ENCODE measurements around the gene ORM2. TPM values are rescaled to one million over a fixed set of nuclear protein-coding genes. Genes with fewer than 3 reads are reported as not detected.

The ORM2 gene
- total and polyA plus RNA-seq, 8 donors: 1.2 to 17.1 (median 3.4) TPM; not detected in 4

DNA sequence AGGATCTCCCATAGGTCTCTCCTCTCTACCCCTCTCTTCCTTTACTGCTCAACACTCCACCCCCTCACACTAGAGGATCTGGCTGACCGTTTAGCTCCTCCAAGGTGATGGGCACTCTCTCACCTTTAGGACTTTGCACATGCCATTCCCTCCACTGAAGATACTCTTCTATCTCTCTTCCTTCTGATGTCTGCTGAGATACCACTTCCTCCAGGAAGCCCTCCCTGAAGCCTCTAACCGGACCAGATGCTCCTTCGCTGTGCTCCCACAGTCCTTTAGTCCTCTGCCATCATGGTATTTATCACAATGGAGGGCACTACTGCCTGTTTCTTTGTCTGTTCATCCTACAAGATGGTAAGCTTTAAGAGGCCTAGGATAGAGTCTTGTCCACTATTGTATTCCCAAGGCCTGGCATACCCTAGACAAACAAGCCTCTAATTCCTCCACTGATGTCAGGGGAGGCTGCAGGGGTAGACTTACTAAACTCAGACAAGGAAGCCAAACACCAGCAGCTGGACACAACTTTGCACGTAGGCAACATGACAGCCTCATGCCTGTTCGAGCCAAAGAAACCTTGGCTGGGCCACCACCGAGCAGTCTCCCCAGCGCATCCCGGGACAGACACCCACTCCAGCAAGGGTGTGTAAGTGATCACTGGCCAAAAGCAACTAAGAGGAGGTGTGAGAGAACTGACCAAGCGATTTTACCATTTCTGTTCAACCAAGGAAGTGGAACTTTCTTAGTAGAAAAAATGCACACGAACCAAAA, 20.2 kb downstream of the ORM2 start:
- WGBS, 5 donors: 82 to 91% (median 87%) methylated on average over 10 of the region's 10 CpGs
- TF ChIP-seq, protein P1, sequence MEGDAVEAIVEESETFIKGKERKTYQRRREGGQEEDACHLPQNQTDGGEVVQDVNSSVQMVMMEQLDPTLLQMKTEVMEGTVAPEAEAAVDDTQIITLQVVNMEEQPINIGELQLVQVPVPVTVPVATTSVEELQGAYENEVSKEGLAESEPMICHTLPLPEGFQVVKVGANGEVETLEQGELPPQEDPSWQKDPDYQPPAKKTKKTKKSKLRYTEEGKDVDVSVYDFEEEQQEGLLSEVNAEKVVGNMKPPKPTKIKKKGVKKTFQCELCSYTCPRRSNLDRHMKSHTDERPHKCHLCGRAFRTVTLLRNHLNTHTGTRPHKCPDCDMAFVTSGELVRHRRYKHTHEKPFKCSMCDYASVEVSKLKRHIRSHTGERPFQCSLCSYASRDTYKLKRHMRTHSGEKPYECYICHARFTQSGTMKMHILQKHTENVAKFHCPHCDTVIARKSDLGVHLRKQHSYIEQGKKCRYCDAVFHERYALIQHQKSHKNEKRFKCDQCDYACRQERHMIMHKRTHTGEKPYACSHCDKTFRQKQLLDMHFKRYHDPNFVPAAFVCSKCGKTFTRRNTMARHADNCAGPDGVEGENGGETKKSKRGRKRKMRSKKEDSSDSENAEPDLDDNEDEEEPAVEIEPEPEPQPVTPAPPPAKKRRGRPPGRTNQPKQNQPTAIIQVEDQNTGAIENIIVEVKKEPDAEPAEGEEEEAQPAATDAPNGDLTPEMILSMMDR (IDR thresholded peaks at IDR 0.05): no peak
- no peak for TF ChIP-seq POLR2A (IDR thresholded peaks at IDR 0.05)
- TF ChIP-seq POLR2AphosphoS5 (IDR thresholded peaks at IDR 0.05): no peak
- no peak for TF ChIP-seq EP300 (IDR thresholded peaks at IDR 0.05)
- Histone ChIP-seq H3K27me3 (no peaks in the 10 kb centered on the region), H3K4me1 (peaks cover 0 to 22% (median 11%) of the 10 kb centered on the region in 4 donors), H3K9me3 (no peaks in the 10 kb centered on the region), H3K27ac (peak overlapping the region in 4 of 5 donors; percentile 1 to 65 (median 56)), H3K4me3 (no peak overlapping the region), H3K36me3 (peaks cover 53 to 100% (median 100%) of the 10 kb centered on the region in 4 donors)
- intact Hi-C loops (cut with DNase I; ENCODE audit: low total_unique reads): no loop called here
- DNase-seq: no peak

DNA sequence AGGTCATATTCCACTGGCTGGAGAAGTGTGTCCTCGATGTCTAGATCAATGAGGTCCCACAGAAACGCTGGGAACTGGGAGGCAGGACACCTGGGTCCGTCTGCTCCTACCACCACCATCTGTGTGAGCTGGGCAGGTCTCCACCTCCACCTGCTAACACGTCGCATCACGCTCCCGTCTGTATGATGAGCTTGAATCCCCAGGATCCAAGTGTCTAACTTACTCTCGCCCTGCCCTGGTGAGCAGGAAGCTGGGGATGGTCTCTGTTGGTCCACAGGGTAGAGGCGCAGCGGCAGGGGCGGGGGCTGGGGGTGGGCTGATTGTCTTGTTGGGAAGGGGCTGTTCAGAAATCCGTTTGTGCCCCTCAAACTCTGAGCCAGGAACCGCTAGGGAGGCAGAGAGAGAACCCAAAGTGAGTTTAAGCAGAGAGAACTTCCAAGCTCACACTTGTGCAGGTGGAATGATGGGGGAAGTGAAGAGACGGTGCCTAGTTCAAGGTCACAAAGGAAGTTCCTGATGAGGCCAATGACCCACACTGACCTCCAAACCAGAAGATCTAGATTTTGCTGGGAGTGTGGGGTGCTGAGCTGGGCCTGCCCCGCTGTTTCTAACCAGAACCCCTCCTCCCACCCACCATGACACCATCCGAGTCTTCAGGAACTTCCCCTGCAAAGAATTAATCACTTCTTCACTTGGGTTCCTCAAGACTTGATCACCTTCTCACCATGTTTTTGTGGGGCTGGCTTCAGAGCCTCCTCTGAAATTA, 21.1 kb downstream of the ORM2 start:
- no peak for DNase-seq
- WGBS, 5 donors: 90 to 95% (median 93%) methylated on average over 16 of the region's 16 CpGs
- peaks cover 53 to 100% (median 100%) of the 10 kb centered on the region in 4 donors for H3K36me3 ChIP-seq
- TF ChIP-seq EP300 (IDR thresholded peaks at IDR 0.05): no peak
- TF ChIP-seq POLR2A (IDR thresholded peaks at IDR 0.05): no peak
- TF ChIP-seq, protein P1 (IDR thresholded peaks at IDR 0.05): no peak
- no peak for TF ChIP-seq POLR2AphosphoS5 (IDR thresholded peaks at IDR 0.05)
- no peak overlapping the region for H3K4me3 ChIP-seq
- H3K4me1 ChIP-seq: peaks cover 0 to 22% (median 11%) of the 10 kb centered on the region in 4 donors
- no peaks in the 10 kb centered on the region for H3K27me3 ChIP-seq
- H3K27ac ChIP-seq: no peak overlapping the region
- H3K9me3 ChIP-seq: no peaks in the 10 kb centered on the region
- intact Hi-C loops (cut with DNase I; ENCODE audit: low total_unique reads): no loop called here

DNA sequence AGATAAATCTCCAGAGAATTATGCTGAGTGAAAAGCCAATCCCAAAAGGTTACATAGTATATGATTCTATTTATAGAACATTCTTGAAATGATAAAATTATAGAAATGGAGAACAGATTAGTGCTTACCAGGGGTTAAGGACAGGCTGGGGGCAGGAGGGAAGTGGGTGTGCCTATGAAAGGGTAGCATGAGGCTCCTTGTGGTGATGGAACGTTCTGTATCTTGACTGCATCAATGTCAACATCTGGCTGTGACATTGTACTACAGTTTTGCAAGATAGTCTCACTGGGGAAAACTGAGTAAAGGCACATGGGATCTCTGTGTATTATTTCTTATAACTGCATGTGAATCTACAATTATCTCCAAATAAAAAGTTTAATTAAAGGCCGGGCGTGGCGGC, 22.3 kb downstream of the ORM2 start:
- H3K27me3 ChIP-seq: no peaks in the 10 kb centered on the region
- peaks cover 0 to 22% (median 11%) of the 10 kb centered on the region in 4 donors for H3K4me1 ChIP-seq
- H3K4me3 ChIP-seq: no peak overlapping the region
- TF ChIP-seq, protein P1 (IDR thresholded peaks at IDR 0.05): no peak
- TF ChIP-seq POLR2AphosphoS5 (IDR thresholded peaks at IDR 0.05) (no peak), POLR2A (IDR thresholded peaks at IDR 0.05) (no peak), EP300 (IDR thresholded peaks at IDR 0.05) (no peak)
- intact Hi-C loops (cut with DNase I; ENCODE audit: low total_unique reads): no loop called here
- H3K27ac ChIP-seq: no peak overlapping the region
- no peak for DNase-seq
- H3K36me3 ChIP-seq: peaks cover 53 to 100% (median 100%) of the 10 kb centered on the region in 4 donors
- no peaks in the 10 kb centered on the region for H3K9me3 ChIP-seq
- 78 to 82% (median 79%) methylated on average over 4 of the region's 4 CpGs for WGBS, 5 donors

DNA sequence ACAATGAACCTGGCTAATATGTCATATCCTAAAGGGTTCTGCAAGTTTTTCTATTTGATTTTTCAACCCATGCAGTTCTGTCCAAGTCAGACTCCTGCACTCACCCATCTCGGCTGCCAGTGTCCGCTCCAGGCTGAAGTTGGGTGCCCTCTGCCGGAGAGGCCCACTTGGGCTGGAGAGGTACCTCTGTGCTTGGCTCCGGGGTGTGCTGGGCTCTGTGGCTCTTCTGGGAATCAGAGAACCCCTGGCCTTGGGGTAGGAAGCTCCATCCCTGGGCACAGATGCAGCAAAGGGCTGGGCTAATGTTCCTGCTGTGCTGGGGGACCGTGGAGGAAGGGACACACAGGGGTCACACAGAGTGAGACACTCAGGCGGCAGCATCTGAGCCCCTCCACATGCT, 26.2 kb downstream of the ORM2 start:
- Histone ChIP-seq H3K4me3 (no peak overlapping the region), H3K9me3 (no peaks in the 10 kb centered on the region), H3K36me3 (peaks cover 66 to 100% (median 100%) of the 10 kb centered on the region in 4 donors), H3K27me3 (no peaks in the 10 kb centered on the region), H3K4me1 (peaks cover 0 to 3% (median 0%) of the 10 kb centered on the region in 4 donors), H3K27ac (no peak overlapping the region)
- intact Hi-C loops (cut with DNase I; ENCODE audit: low total_unique reads): no loop called here
- 92 to 95% (median 94%) methylated on average over 6 of the region's 6 CpGs for WGBS, 5 donors
- TF ChIP-seq POLR2A (IDR thresholded peaks at IDR 0.05) (no peak), POLR2AphosphoS5 (IDR thresholded peaks at IDR 0.05) (no peak), EP300 (IDR thresholded peaks at IDR 0.05) (no peak)
- TF ChIP-seq, protein P1 (IDR thresholded peaks at IDR 0.05): no peak
- no peak for DNase-seq

Measured in stomach (tissue), 9 donors.